Measurements from ENCODE around the gene HAUS1.
A peak's percentile ranks its signal among the peaks of the same experiment; 100 is the strongest.
"Not testable (repeated sequence)": the region's sequence is repeated elsewhere in the genome, so short reads cannot be mapped to it uniquely, and the experiment has no call there.

Gene HAUS1

DNA sequence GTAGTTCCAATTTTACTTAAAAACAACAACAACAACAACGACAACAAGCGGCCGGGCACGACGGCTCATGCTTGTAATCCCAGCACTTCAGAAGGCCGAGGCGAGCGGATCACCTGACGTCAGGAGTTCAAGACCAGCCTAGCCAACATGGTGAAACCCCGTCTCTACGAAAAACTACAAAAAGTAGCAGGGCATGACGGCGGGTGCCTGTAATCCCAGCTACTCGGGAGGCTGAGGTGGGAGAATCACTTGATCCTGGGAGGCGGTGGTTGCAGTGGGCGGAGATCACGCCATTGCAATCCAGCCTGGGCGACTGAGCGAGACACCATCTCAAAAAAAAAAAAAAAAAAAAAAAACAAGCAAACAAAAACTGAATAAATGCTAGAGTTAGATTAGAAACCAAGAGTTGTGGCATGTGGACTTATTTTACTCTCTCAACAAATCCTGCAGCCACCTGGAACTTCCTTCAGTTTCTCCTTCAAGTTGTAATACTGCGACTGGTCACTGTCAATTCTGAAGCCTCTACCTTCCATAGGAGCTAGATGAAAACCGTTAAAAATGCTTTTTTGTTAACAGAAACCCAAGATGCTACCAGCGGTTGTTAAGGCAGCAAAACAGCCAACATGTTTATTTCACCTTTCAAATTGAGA is 7.4 kb upstream of the HAUS1 start:
- DNase-seq = no peak

DNA sequence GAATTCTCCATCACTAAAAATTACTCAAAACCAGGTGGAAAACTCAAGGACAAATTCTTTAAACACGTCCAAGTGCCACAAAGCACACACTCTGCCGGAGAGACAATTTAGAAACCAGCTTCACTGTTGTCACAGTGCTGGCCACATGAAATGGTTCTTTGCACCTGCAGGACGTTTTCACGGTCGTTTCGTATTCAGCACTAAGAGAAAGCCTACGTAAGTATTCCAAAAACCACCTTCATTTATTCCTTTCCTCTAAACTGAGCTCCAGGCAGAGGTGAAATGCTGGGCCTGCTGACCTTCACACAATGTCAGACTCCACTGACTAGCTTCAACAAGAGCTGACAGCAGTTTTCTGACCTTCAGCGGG is 6.8 kb upstream of the HAUS1 start:
- no peak for DNase-seq

DNA sequence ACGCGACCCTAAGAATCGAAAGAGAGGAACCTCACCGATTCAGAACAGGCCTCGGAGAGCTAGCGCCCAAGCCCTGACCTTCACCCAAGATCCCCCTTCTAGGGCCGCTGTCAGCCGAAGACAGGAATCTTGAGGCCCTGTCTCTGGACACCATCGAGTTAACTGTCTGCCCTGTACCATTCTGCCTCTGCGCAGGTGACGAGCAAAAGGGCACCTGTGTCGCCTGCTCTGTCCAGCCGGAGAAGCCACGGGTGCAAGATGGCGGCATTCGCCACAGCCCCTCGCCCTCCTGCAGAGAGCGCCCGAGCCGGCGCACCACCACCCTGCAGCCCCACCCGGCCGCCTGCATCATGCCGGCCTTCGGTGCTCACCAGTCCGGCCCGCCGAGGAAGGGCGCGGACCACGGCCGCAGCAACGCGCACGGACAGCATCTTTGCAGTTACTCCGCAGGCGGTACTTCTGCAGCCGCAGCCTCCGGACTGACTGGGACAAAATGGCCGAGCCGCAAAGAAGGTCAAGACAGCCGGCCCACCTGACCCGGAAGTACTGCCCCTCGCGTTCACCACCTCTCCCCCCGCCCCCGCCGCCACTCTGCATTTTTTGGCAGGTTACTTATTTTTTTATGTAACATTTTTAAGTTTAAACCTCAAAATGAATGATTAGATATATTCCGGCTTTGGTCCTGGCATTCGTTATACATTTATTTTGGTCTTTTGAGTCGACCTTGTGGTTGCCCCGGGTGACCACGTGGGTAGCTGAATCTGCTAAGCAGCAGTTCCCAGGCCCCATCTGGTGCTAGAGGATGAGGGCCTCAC is 6.2 kb upstream of the HAUS1 start, which contains the start of gene ATP5F1A:
Gene ATP5F1A, minus strand, starts transcription at position 496 of the 815 bp plus-strand sequence. Its CDS starts 65 bp downstream, at position 431.
- DNase-seq = peak; percentile 70 to 75

DNA sequence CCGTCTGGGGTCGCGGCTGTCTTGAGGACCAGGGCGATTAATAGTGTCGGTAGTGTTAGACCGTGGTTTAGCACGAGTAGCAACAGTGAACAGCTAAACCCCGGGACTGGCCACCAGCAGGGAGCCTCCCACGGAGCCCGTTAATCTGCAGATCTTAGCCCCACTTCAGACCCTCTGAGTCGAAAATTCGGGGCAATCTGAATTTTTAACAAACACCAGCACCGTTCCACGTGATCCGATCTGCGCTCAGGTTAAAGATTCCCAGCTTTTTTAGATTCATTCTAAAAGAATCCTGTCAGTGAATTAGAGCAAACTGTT is 5.6 kb upstream of the HAUS1 start:
- peak in 1 of 2 donors; percentile 13 for DNase-seq

DNA sequence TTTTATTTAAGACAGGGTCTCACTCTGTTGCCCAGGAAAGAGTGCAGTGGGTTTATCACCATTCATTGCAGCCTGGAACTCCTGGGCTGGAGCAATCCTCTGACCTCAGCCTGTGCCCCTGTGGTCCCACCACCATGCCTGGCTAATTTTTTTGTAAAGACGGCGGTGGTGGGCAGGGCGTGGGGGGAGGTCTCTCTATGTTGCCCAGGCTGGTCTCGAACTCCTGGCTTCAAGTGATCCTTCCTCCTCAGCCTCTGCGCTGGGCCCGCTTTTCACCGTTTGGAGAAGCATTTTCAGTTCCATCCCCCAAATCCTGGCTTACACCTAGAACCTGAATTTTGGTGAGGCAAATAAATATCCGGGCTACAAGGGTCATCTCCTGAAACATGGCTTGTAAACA is 4.7 kb upstream of the HAUS1 start:
- DNase-seq = no peak

DNA sequence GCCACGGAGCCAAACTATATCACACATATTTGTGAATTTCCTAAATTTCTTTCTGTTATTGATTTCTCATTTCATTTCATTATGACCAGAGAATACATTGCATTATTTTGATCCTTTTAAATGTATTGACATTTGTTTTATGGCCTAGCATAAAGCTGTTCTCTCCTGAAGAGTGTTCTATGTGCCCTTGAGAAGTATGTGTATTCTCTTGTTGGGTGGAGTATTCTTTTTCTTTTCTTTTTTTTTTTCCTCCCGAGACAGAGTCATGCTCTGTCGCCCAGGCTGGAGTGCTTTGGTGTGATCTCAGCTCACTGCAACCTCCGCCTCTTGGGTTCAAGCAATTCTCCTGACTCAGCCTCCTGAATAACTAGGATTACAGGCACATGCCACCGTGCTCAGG is 5.2 kb downstream of the HAUS1 start:
- DNase-seq = no peak

DNA sequence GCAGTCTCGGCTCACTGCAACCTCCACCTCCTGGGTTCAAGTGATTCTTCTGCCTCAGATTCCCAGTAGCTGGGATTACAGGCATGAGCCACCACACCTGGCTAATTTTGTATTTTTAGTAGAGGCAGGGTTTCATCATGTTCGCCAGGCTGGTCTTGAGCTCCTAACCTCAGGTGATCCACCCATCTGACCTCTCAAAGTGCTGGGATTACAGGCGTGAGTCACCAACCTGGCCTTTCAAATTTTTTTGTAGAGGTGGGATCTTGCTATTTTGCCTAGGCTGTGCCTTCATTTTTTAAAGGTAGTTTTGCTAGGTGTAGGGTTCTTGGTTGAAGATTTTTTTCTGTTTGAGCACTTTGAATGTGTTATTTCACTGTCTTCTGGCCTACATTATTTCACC is 6.2 kb downstream of the HAUS1 start:
- DNase-seq = no peak

DNA sequence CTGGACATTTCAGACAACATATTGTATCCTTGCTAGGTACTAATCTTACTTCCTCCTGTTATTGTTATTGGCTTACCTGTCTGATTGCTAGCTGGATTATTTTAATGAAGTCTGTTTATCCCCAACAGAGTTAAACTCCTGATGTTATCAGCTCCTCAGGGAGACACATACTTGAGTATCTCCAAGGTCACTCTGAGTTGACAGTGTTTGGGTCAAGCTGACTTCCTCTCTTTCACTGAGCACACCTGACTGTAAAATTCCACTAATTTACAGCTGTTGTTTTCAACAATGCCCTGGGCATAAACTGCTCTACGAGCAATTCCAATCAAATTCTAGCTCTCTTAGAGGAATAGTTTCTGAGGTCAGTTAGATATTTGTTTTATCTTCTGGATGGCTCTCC is 9.6 kb downstream of the HAUS1 start:
- DNase-seq = no peak

DNA sequence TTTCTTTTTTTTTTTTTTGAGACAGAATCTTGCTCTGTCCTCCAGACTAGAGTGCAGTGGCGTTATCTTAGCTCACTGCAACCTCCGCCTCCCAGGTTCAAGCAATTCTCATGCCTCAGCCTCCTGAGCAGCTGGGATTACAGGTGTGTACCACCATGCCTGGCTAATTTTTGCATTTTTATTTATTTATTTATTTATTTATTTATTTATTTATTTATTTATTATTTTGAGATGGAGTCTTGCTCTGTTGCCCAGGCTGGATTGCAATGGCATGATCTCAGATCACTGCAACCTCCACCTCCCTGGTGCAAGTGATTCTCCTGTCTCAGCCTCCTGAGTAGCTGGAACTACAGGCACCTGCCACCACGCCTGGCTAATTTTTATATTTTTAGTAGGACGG is 22.4 kb downstream of the HAUS1 start:
- DNase-seq = not testable (repeated sequence)

DNA sequence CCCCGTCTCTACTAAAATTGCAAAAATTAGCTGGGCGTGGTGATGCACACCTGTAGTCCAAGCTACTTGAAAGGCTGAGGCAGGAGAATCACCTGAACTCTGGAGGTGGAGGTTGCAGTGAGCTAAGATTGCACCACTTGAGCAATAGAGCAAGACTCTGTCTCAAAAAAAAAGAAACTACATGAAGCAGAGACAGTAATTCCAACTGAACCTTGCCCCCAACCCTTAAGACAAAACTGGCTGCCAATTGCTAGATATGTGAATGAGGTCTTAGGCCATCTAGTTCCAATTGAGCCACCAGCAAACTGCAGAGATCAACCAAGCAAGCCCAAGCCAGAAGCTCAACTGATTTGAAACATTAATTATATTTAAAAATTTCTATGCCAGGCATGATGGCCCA is 25.9 kb downstream of the HAUS1 start:
- no peak for DNase-seq

DNA sequence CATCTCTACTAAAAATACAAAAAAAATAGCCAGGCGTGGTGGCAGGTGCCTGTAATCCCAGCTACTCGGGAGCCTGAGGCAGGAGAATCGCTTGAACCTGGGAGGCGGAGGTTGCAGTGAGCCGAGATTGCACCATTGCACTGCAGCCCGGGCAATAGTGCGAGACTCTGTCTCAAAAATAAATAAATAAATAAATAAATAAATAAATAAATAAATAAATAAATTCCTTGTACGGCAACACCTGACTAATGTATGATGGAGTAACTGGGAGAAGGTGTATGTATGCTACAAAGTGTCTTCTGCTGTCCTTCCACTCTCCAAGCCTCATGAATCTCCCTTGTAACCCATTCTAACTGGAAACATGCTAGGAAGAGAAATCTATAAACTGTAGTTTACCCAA is 26.4 kb downstream of the HAUS1 start:
- DNase-seq = not testable (repeated sequence)

DNA sequence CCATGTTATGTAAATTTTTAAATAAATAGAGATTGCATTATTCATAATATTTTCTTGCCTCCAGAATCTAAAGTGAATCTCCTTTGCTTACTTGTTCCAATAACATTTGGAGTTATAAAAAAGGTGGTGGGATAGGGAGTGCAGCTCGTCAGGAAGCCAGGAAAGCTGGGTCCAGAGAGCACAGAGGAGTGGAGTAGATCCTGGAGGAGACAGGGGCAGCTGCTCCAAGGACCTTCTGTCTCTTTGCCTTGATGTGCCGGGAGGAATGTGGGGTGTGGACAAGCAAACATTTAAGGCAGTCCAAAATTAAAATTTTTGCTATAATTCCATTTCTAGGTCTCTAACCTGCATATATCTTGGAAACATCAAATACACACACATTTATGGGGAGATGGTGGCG is 29.3 kb downstream of the HAUS1 start:
- DNase-seq = no peak

DNA sequence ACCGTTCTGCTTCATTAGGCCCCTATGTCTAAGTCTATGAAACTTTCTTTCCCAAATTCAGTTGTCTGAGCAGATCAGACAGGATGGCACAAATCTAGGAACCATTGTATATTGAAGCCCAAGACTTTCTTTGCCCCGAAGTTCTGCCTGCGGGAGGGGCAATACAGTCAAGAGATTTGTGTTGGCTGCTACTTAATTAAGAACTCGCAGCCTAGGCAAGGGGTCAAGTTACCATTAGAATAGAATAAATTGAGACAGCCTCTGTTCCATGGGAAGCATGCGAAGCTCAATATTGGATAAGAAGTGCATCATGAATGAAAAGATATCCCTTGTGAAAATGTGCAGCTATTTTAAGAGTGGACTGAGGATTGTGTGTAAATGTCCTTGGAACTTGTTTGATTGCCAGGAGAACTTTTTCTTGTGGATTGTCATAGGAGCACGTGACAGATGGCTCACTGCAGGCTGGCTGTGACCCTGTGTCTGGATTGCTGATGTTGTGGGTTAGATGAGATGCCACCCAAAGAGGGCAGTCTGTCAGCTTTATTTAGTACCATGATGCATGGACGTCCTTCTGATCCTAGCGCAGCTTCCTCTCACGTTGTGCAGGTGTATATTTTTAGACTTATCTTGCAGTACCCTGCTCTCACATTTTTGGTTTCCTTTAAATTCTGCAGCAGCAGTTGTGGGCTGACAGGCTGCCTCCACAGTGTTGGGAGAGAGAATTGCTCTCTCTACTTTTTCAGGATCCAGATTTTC is 30.9 kb downstream of the HAUS1 start:
- no peak for DNase-seq

DNA sequence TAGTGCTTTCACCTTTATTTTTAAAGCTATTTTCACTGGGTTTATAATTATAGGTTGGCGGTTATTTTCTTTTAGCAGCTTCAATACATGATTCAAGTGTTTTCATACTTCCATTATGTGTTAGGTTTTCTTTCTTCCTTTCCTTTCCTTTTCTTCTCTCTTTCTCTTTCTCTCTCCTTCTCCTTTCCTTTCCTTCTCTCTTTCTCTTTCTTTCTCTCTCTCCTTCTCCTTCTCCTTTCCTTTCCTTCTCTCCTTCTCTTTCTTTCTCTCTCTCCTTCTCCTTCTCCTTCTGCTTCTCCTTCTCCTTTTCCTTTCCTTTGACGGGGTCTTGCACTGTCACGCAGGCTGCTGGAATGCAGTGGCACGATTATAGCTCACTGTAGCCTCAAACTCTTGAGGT is 36.0 kb downstream of the HAUS1 start:
- no peak for DNase-seq

DNA sequence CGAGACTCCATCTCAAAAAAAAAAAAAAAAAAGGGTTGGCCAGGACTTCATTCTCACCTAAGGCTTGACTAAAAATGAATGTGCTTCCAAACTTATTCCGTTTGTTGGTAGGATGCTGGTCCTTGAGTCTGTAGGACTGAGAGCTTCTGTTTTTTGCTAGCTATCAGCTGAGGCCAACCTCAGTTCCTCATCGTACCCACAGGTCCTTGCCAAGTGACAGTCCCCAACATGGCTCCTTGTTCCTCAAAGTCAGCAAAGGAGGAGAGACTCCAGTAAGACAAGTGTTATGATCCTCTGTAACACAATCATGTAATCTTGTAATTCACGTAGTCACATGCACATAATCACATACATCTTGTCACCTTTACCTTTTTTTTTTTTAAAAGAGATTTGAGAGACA is 37.0 kb downstream of the HAUS1 start:
- no peak for DNase-seq

DNA sequence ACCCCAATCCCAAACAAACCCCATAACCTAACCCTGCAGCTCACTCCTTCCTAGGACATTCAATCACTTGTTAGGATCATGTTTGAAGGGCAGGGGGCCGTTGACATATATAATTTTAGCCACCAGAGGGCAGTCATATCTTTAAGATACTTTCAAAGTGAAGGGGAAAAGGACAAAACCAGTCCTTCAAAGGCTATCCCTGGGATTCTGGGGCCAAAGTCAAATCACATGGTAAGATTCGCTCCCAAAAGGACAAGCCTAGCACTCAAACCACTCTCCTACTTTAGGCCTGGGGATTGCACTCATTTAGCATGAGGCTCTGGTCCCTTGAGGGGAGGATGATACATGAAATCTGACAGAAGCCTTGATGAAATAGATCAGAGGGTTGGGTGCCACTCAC is 44.6 kb downstream of the HAUS1 start:
- peak; percentile 54 for DNase-seq

DNA sequence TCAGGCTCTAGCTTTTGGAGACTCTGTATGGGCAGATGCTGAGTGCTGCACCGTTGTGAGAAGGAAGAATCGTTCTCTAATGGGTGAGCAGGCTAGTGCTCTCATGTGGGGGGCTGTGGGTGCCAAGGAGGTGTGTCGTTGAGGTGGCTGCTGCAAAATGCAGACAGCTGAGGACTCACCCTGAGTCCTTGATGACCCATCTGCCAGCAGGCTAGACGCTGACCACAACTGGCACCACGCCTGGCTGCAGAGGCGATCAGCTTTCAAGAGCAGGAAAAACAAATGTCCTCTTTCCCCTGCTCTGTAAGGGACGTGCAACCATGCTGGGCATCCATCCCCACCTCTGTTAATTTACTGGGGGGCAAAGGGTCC is 48.2 kb downstream of the HAUS1 start:
- no peak for DNase-seq

DNA sequence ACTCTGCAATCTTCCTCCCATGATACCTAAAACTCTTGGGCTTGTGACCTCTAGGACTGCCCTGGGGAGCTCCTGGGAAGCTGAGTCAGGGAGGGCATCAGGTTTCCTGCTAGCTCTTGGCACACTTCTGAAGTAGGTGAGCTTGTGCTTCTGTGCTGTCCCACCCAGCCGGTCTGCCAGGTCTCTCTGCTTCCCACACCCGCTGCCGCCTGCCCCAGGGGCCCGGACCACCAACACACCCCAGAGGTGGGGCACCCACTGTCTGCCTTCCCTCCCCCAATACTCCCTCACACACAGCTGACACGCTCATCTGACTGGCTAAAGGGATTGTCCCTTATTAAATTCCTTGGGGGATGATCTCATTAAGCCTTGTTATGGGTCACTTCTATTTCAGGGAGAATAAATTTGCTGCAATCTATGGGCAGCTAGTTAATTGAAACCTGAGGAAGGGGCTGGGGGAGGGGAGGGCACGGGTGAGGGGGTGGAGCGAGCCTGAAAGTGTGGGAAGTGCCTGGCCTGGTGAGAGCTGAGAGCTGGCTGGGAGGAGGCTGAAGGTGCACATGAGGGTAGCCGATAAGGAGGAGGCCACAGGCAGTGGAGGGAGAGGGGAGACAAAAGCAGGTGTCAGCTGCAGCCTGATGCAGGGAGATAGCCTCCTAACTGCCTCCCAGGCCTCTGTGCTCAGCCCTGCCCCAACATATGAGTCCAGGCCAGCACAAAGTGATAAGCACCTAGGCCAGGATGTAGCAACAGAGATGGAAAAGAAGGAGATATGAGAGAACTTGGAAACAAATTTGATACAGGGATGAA is 48.8 kb downstream of the HAUS1 start:
- no peak for DNase-seq

DNA sequence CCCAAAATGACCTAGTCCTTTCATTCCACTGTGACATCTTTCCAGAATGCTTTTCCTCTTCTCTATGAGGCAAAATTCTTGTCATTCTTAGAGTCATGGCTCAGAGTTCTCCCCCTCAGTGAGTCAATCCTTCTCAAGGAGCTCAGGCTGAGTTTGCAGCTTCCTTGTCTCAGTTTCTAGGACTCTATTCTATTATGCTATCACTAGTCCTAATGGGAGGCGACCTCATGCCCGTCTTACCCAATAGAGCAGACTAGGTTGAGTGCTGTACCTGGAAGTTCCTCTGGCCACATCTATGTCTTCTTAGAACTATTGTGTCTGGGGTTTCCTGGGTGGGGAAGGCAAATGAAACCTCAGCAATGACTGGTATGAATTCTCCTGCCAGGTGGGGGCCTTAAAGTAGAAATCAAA is 51.5 kb downstream of the HAUS1 start:
- peak in 1 of 2 donors; percentile 21 for DNase-seq

DNA sequence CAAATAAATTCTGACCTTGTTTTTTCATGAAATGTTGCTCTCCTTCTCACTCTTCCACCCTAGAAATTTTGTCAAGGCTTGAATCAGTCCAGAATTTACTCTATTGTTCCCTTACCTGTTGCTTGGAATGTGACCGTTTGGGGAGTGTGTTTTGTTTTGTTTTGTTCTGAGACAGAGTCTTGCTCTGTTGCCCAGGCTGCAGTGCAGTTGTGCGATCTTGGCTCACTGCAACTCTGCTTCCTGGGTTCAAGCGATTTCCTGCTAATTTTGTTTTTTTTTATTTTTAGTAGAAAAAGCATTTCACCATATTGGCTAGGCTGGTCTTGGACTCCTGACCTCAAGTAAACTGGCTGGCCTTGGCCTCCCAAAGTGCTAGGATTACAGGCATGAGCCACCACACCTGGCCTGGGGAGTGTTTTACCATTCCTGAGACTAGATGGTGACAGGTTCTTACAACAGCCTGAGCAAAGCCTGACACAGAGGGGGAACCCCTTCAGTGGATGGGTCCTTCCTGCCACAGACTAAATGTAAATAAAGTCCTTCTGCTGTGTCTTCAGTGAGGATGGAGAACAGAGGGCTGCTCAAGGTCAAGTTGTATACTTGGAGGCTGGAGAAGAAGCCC is 52.0 kb downstream of the HAUS1 start:
- peak in 1 of 2 donors; percentile 18 for DNase-seq

DNA sequence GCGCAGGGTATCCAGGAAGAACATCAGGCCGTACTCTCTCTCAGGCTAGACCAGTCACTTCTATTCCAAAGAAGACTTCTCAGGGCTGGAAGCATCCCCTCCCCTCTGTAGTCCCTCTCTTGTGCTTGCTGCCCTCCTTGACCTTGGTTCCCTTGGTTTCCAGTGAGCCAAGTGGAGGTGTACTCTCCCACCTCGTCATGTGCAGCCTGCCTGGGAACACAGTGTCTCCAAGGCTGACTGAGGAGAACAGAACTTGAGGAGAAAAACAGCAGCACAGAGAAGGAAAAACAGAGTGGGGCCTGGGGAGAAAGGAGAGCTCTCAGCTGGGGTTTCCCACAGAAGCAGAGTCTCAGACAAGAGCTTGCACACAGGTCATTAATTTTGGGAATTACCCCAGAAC is 52.7 kb downstream of the HAUS1 start:
- no peak for DNase-seq

DNA sequence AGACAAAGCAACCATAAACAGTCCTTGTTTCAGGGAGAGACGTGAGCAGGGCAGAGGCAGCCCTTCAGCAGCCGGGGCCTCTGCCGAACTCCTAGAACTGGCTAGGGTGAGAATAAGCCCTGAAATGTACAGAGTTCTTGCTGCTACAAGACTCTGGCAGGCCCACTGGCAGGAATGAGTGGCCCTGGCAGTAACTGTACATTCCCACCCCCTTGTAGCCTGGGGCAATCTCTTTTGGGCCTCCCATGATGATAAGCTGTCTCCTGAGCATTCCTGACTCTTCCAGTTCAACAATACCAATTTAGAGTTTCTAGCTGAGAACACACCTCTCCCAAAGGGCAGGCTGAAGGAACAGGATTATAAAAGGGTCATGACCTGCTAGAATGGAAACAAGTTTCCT is 54.3 kb downstream of the HAUS1 start:
- DNase-seq = no peak

All from stimulated activated CD4-positive, alpha-beta T cell treated with anti-CD3 and anti-CD28 coated beads, Interleukin-2, amount 100 ng/mL, for 48 hours (primary cell).